Naive B cell (primary cell): ENCODE data around the gene AK2. TPM values are rescaled to one million over a fixed set of nuclear protein-coding genes. Genes with fewer than 3 reads are reported as not detected.
"Not testable (repeated sequence)": the region's sequence is repeated elsewhere in the genome, so short reads cannot be mapped to it uniquely, and the experiment has no call there.

Source experiments
- ATAC-seq, 2 donors: fragments of 150-1000 bp; cut with Tn5 transposase; 2 replicates each; pipeline ENCODE4 v1.10.0; 2021; ENCODE audit warnings: low read depth in 2 of 2, mild to moderate bottlenecking in 2 of 2, moderate library complexity in 2 of 2
- DNase-seq: peaks from one replicate; pipeline ENCODE4 v3.0.0; 2022
- H3K27ac Mint-ChIP-seq, 6 donors: one replicate each; pipeline ENCODE4 v1.8.0; 2020 to 2022; ENCODE audit warnings: mild to moderate bottlenecking in 6 of 6, mixed read lengths in 6 of 6, moderate library complexity in 5 of 6, inconsistent platforms in 2 of 6
- H3K27me3 Mint-ChIP-seq, 3 donors: one replicate each; pipeline ENCODE4 v1.8.0; 2021 to 2022; ENCODE audit warnings: mixed read lengths in 3 of 3, mild to moderate bottlenecking in 1 of 3
- H3K36me3 Mint-ChIP-seq, 2 donors: one replicate each; pipeline ENCODE4 v1.8.0; 2020 to 2022; ENCODE audit warnings: mixed read lengths in 2 of 2, inconsistent platforms in 1 of 2, mild to moderate bottlenecking in 1 of 2
- H3K4me1 Mint-ChIP-seq, 3 donors: one replicate each; pipeline ENCODE4 v1.8.0; 2020 to 2022; ENCODE audit warnings: mixed read lengths in 3 of 3, inconsistent platforms in 1 of 3, mild to moderate bottlenecking in 1 of 3, moderate library complexity in 1 of 3
- H3K4me3 Mint-ChIP-seq, 8 donors: one replicate each; pipeline ENCODE4 v1.8.0; 2020 to 2022; ENCODE audit warnings: mild to moderate bottlenecking in 8 of 8, mixed read lengths in 8 of 8, moderate library complexity in 8 of 8, inconsistent platforms in 2 of 8
- H3K9me3 Mint-ChIP-seq, 7 donors: one replicate each; pipeline ENCODE4 v1.8.0; 2020 to 2022; ENCODE audit warnings: mixed read lengths in 7 of 7, mild to moderate bottlenecking in 5 of 7, inconsistent platforms in 2 of 7, moderate library complexity in 1 of 7
- polyA plus RNA-seq, 6 donors: library from polyadenylated mRNA; unstranded; fragments of 300-500 nt; fragmentation: Illumina TruSeq; gene quantifications; one replicate each; pipeline ENCODE4 v1.2.3, GENCODE V29; 2021; ENCODE audit warnings: low read depth in 6 of 6

AK2 gene
- polyA plus RNA-seq, 6 donors from 2014 or later: 107 to 151 (median 134) TPM

- peak overlapping the region in 1 of 6 donors; percentile 69 for H3K27ac Mint-ChIP-seq
- H3K4me3 Mint-ChIP-seq: no peak overlapping the region
- H3K9me3 Mint-ChIP-seq: no peaks in the 10 kb centered on the region
- ATAC-seq (no peak), DNase-seq (no peak)
- H3K4me1 Mint-ChIP-seq: peaks cover 45 to 74% (median 68%) of the 10 kb centered on the region in 3 donors
- peaks cover 11 to 21% of the 10 kb centered on the region in 2 donors for H3K36me3 Mint-ChIP-seq
- no peaks in the 10 kb centered on the region for H3K27me3 Mint-ChIP-seq
These were observed 6.8 kb downstream of the AK2 start for GRCh38 chr1:33029921-33030320.

GRCh38 chr1:33029209-33029608 is 7.5 kb downstream of the AK2 start:
- H3K27ac Mint-ChIP-seq: peak overlapping the region in 2 of 6 donors; percentile 27 to 42
- ATAC-seq: no peak
- H3K27me3 Mint-ChIP-seq: no peaks in the 10 kb centered on the region
- no peaks in the 10 kb centered on the region for H3K9me3 Mint-ChIP-seq
- no peak overlapping the region for H3K4me3 Mint-ChIP-seq
- H3K4me1 Mint-ChIP-seq: peaks cover 44 to 73% (median 69%) of the 10 kb centered on the region in 3 donors
- no peak for DNase-seq
- peaks cover 11 to 21% of the 10 kb centered on the region in 2 donors for H3K36me3 Mint-ChIP-seq

GRCh38 chr1:33025761-33026160 is 10.9 kb downstream of the AK2 start:
- no peak for DNase-seq

GRCh38 chr1:33025180-33025569 is 11.5 kb downstream of the AK2 start:
- peaks cover 19 to 43% (median 41%) of the 10 kb centered on the region in 3 donors for H3K4me1 Mint-ChIP-seq
- DNase-seq (no peak), ATAC-seq (no peak)
- H3K9me3 Mint-ChIP-seq: no peaks in the 10 kb centered on the region
- H3K27me3 Mint-ChIP-seq: no peaks in the 10 kb centered on the region
- H3K4me3 Mint-ChIP-seq: peak overlapping the region in 1 of 8 donors; percentile 30
- H3K36me3 Mint-ChIP-seq: peaks cover 9 to 24% of the 10 kb centered on the region in 2 donors
- peak overlapping the region in 1 of 6 donors; percentile 88 for H3K27ac Mint-ChIP-seq

More at GRCh38 chr1:33025761-33026160, 10.9 kb downstream of the AK2 start:
- Mint-ChIP-seq H3K27ac (peak overlapping the region in 1 of 6 donors; percentile 21), H3K4me3 (no peak overlapping the region), H3K36me3 (peaks cover 9 to 29% of the 10 kb centered on the region in 2 donors), H3K27me3 (no peaks in the 10 kb centered on the region), H3K4me1 (peaks cover 23 to 46% (median 46%) of the 10 kb centered on the region in 3 donors), H3K9me3 (no peaks in the 10 kb centered on the region)
- ATAC-seq: no peak

GRCh38 chr1:33024430-33025179 is 12.1 kb downstream of the AK2 start:
- DNase-seq, ATAC-seq, H3K27me3 Mint-ChIP-seq, H3K9me3 Mint-ChIP-seq: not testable (repeated sequence)
- Mint-ChIP-seq H3K4me3 (peak overlapping the region in 1 of 8 donors; percentile 51), H3K36me3 (peaks cover 13 to 22% of the 10 kb centered on the region in 2 donors), H3K27ac (peak overlapping the region in 3 of 6 donors; percentile 80 to 89 (median 88)), H3K4me1 (peaks cover 13 to 37% (median 36%) of the 10 kb centered on the region in 3 donors)

GRCh38 chr1:33022650-33023200 is 14.0 kb downstream of the AK2 start:
- Mint-ChIP-seq H3K36me3 (peaks cover 30 to 41% of the 10 kb centered on the region in 2 donors), H3K27me3 (no peaks in the 10 kb centered on the region), H3K9me3 (no peaks in the 10 kb centered on the region), H3K4me1 (peaks cover 6 to 25% (median 21%) of the 10 kb centered on the region in 3 donors), H3K27ac (no peak overlapping the region), H3K4me3 (no peak overlapping the region)
- no peak for ATAC-seq
- DNase-seq: no peak

GRCh38 chr1:33021567-33022431 is 14.9 kb downstream of the AK2 start:
- Mint-ChIP-seq H3K27ac (peak overlapping the region in 1 of 6 donors; percentile 74), H3K4me3 (peak overlapping the region in 1 of 8 donors; percentile 68), H3K36me3 (peaks cover 30 to 41% of the 10 kb centered on the region in 2 donors), H3K9me3 (no peaks in the 10 kb centered on the region), H3K4me1 (peaks cover 6 to 24% (median 20%) of the 10 kb centered on the region in 3 donors), H3K27me3 (no peaks in the 10 kb centered on the region)
- ATAC-seq (no peak), DNase-seq (no peak)

GRCh38 chr1:33018112-33018511 is 18.6 kb downstream of the AK2 start:
- DNase-seq (no peak), ATAC-seq (no peak)
- peaks cover 0 to 2% (median 0%) of the 10 kb centered on the region in 3 donors for H3K4me1 Mint-ChIP-seq
- no peaks in the 10 kb centered on the region for H3K27me3 Mint-ChIP-seq
- peaks cover 44 to 45% of the 10 kb centered on the region in 2 donors for H3K36me3 Mint-ChIP-seq
- H3K9me3 Mint-ChIP-seq: no peaks in the 10 kb centered on the region
- no peak overlapping the region for H3K27ac Mint-ChIP-seq
- H3K4me3 Mint-ChIP-seq: no peak overlapping the region

- Mint-ChIP-seq H3K27ac (peak overlapping the region in 1 of 6 donors; percentile 42), H3K36me3 (peaks cover 44 to 53% of the 10 kb centered on the region in 2 donors)
- no peak for DNase-seq
These were observed 19.5 kb downstream of the AK2 start for GRCh38 chr1:33017175-33017574.

GRCh38 chr1:33015216-33015615 is 21.5 kb downstream of the AK2 start:
- DNase-seq (no peak), ATAC-seq (no peak)
- Mint-ChIP-seq H3K36me3 (peaks cover 43 to 60% of the 10 kb centered on the region in 2 donors), H3K27ac (peak overlapping the region in 1 of 6 donors; percentile 30), H3K4me3 (no peak overlapping the region), H3K9me3 (no peaks in the 10 kb centered on the region), H3K4me1 (peaks cover 0 to under 1% (median 0%) of the 10 kb centered on the region in 3 donors), H3K27me3 (no peaks in the 10 kb centered on the region)

More at GRCh38 chr1:33017175-33017574, 19.5 kb downstream of the AK2 start:
- Mint-ChIP-seq H3K9me3 (no peaks in the 10 kb centered on the region), H3K4me1 (peaks cover 0 to 2% (median 0%) of the 10 kb centered on the region in 3 donors), H3K4me3 (no peak overlapping the region), H3K27me3 (no peaks in the 10 kb centered on the region)
- no peak for ATAC-seq

GRCh38 chr1:33014464-33015163 is 22.1 kb downstream of the AK2 start:
- ATAC-seq (no peak), DNase-seq (no peak)
- H3K27me3 Mint-ChIP-seq: no peaks in the 10 kb centered on the region
- H3K27ac Mint-ChIP-seq: peak overlapping the region in 2 of 6 donors; percentile 1 to 30
- peaks cover 39 to 60% of the 10 kb centered on the region in 2 donors for H3K36me3 Mint-ChIP-seq
- H3K9me3 Mint-ChIP-seq: no peaks in the 10 kb centered on the region
- H3K4me3 Mint-ChIP-seq: no peak overlapping the region
- H3K4me1 Mint-ChIP-seq: peaks cover 0 to 3% (median 0%) of the 10 kb centered on the region in 3 donors

- ATAC-seq: no peak
- DNase-seq: no peak
- Mint-ChIP-seq H3K27me3 (no peaks in the 10 kb centered on the region), H3K4me1 (peaks cover 0 to 3% (median 0%) of the 10 kb centered on the region in 3 donors), H3K36me3 (peaks cover 31 to 54% of the 10 kb centered on the region in 2 donors), H3K9me3 (no peaks in the 10 kb centered on the region), H3K4me3 (no peak overlapping the region), H3K27ac (no peak overlapping the region)
These were observed 22.9 kb downstream of the AK2 start for GRCh38 chr1:33013791-33014190.
